Esophagus mucosa (tissue), 1 donor: ENCODE measurements around the gene KMT2E. TPM values are rescaled to one million over a fixed set of nuclear protein-coding genes. Genes with fewer than 3 reads are reported as not detected.
"Not testable (repeated sequence)": the region's sequence is repeated elsewhere in the genome, so short reads cannot be mapped to it uniquely, and the experiment has no call there.

ENCODE experiments used
- ATAC-seq: fragments of 200-7000 bp; cut with Tn5 transposase; one replicate; pipeline ENCODE4 v1.9.1; 2020
- total RNA-seq: library from RNA; stranded (reverse); gene quantifications from one replicate; pipeline ENCODE4 v1.2.4, GENCODE V29; 2023
- donor health status: DM: yes; HTN: yes; CAD: no.

Gene KMT2E
- total RNA-seq, 1 donor from 2014 or later = 29.0 TPM

- ATAC-seq = not testable (repeated sequence)
Measured at GRCh38 chr7:105028941-105029340, 14.9 kb downstream of the KMT2E start.

- ATAC-seq = no peak
Measured at GRCh38 chr7:105030447-105030846, 16.4 kb downstream of the KMT2E start.

- ATAC-seq = no peak
Measured at GRCh38 chr7:105032553-105033214, 18.7 kb downstream of the KMT2E start.

GRCh38 chr7:105035349-105035748 lies 21.3 kb downstream of the KMT2E start:
- ATAC-seq = no peak

- no peak for ATAC-seq
Measured at GRCh38 chr7:105036217-105037168, 22.5 kb downstream of the KMT2E start.

- no peak for ATAC-seq
Measured at GRCh38 chr7:105037319-105037718, 23.3 kb downstream of the KMT2E start.

- peak; percentile 57 for ATAC-seq
Measured at GRCh38 chr7:105044449-105045070, 30.6 kb downstream of the KMT2E start.

GRCh38 chr7:105046414-105046813 lies 32.4 kb downstream of the KMT2E start:
- no peak for ATAC-seq

GRCh38 chr7:105047932-105048331 lies 33.9 kb downstream of the KMT2E start:
- ATAC-seq = no peak

- no peak for ATAC-seq
Measured at GRCh38 chr7:105050493-105050892, 36.5 kb downstream of the KMT2E start.

- ATAC-seq = not testable (repeated sequence)
Measured at GRCh38 chr7:105050899-105051298, 36.9 kb downstream of the KMT2E start.

- no peak for ATAC-seq
Measured at GRCh38 chr7:105055084-105055483, 41.1 kb downstream of the KMT2E start.

- ATAC-seq = no peak
Measured at GRCh38 chr7:105055621-105056020, 41.6 kb downstream of the KMT2E start.

- ATAC-seq = no peak
Measured at GRCh38 chr7:105057472-105057871, 43.5 kb downstream of the KMT2E start.

GRCh38 chr7:105060437-105060836 lies 46.4 kb downstream of the KMT2E start:
- ATAC-seq = no peak

GRCh38 chr7:105060923-105061322 lies 46.9 kb downstream of the KMT2E start:
- ATAC-seq = no peak

- ATAC-seq = no peak
Measured at GRCh38 chr7:105065104-105065503, 51.1 kb downstream of the KMT2E start.

- no peak for ATAC-seq
Measured at GRCh38 chr7:105067691-105068090, 53.7 kb downstream of the KMT2E start.

GRCh38 chr7:105068886-105069285 lies 54.9 kb downstream of the KMT2E start:
- no peak for ATAC-seq

GRCh38 chr7:105073143-105073542 lies 59.1 kb downstream of the KMT2E start:
- ATAC-seq = no peak

- no peak for ATAC-seq
Measured at GRCh38 chr7:105079348-105079747, 65.3 kb downstream of the KMT2E start.

GRCh38 chr7:105084581-105084980 lies 70.6 kb downstream of the KMT2E start:
- no peak for ATAC-seq

GRCh38 chr7:105086850-105087249 lies 72.8 kb downstream of the KMT2E start:
- no peak for ATAC-seq
